GM18870 (cell line): ENCODE measurements around the gene AUTS2.
"Not testable (repeated sequence)": the region's sequence is repeated elsewhere in the genome, so short reads cannot be mapped to it uniquely, and the experiment has no call there.

ENCODE experiments used
- ATAC-seq: cut with Tn5 transposase; IDR thresholded peaks from one replicate; pipeline ENCODE4 v1.9.1; 2021; ENCODE audit warnings: moderate library complexity; ENCODE audit not compliant: unreplicated experiment

The AUTS2 gene

DNA sequence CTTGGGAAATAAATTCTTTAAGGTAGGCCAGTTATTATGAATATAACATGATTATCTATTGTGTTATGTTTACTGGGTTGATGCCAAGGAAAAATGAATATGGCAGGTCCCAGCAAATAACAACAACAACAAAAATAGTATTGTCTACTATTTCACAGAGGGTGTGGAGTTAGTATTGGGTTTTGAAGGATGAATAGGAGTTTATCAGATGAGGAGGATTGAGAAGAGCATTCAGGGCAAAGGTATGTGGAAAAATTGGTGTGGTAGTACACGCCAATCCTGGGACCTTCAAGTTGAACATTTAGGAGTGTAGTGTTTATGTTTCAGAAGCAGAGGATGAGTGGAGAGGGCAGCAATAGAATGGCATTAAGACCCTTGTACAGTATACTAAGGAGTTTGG, 671.9 kb downstream of the AUTS2 start:
- ATAC-seq: no peak

DNA sequence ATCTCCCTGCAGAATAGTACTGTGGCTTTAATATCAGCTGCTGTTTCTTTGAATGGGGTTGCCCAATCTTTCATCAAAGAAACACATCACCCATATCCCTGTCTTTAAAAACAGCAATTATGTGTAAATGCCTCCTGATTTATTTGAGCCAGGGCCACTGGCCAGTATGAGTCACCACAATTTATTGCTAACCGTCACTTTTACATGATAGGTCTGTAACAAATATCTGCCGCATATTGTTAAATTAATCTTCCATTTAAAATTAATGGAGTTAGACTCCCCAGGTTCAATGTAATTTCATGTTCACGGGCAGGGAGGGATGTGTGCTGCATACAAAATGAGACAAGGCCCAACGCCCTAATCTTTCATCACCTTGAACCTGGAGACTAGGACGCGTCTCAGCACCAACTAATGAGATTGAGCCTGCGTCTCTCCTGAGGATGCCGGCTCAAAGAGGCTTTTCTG, 673.4 kb downstream of the AUTS2 start:
- no peak for ATAC-seq

- not testable (repeated sequence) for ATAC-seq
Measured at GRCh38 chr7:70275570-70275969, 677.3 kb downstream of the AUTS2 start.

DNA sequence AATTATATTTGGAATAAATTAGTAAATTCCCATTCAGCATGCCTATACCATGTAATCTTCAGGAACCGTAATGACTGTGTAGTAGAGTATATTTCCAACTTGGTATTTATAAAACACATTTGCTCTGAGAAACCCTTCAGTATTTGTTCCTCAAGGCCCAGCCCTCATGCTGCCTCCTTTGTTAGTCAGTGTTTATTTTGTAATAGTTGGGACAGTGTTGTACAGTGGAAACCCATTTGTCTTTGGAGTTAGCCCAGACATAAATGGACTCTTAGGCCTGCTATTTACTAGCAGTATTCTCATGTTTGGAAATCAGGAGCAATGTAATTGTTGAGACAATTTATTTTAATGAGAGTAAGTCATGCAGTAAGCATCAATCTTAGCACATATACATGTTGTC, 686.9 kb downstream of the AUTS2 start:
- ATAC-seq: no peak

- ATAC-seq: no peak
Measured at GRCh38 chr7:70285854-70286253, 687.6 kb downstream of the AUTS2 start.

GRCh38 chr7:70288781-70289456, 690.6 kb downstream of the AUTS2 start:
- ATAC-seq: no peak

GRCh38 chr7:70292716-70293115, 694.4 kb downstream of the AUTS2 start:
- ATAC-seq: no peak

DNA sequence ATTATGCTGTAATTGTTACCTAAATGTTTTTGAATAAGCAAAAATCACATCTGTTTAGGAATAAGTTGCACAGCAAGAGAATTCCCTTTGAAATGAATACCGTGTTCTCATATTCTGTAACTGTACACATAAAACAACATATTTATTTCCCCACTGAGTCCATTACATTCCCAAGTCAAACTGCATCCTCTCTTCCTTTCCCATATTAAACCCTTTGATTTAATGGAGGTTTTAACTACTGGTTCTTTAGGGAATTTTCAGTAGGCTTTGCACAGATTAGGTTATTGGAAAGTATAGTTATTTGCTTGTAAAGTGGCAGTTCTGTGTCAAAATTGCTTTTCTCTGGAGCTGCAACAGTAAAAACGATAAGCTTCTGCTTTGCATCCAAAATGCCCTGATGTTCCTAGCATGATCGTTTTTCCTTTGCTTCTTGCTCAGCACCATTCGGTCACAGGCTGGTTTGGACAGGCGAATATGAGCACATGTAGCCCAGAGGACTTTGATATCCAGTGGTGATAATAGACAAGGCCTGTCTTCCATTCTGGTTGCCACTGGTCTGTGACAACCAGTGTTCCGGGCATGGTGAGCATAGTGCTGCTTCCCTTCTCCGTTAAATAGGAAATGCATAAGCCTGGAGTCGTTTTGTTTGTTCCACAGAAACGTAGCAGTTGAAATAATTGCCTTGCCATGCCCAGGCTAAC, 696.1 kb downstream of the AUTS2 start:
- no peak for ATAC-seq

DNA sequence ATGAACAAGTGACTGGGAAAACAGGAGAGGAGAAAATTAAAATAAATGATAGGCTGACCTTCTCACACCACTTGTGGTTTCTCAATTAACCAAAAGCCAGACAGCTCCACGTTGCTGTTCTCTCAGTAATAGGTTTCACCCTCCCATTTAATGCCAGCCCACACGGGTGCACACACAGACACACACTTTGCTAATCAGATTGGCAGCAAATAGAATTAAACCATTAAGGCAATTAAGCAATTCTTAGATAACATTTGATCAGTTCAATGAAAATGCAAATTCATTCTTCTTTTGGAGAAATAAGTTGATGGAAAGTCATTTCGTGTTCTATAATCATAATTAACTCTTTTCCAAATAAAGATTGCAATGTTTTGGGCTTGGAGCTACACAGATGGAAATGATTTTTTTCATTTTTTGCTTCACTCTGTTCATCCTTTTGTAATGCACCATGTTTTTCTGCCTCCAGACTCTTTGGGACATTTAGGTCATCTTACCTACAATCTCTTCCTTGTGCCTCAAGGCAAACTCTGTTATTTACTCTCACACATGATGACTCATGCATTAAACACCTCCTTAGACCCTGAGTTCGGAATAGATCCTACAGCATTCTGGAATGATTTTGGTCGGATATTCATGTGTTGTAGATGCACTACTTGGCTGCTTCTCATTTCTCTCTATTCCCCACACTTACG, 700.7 kb downstream of the AUTS2 start:
- ATAC-seq: no peak

DNA sequence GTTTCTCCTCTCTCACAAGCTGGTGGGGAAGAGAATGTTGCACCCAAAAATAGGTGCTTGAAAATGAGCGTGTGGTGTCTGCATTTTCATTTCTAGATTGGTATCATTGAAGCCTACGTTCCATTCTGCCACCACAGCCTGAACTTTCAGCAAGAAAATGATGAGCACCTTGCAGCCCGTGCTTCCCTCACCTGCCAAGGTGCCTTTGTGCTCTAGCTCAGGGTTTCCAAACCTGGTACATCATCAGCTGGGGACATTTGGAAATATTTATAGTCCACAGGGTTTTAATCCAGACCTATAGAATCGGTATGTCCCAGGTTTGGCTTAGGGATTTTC, 701.2 kb downstream of the AUTS2 start:
- ATAC-seq: no peak

DNA sequence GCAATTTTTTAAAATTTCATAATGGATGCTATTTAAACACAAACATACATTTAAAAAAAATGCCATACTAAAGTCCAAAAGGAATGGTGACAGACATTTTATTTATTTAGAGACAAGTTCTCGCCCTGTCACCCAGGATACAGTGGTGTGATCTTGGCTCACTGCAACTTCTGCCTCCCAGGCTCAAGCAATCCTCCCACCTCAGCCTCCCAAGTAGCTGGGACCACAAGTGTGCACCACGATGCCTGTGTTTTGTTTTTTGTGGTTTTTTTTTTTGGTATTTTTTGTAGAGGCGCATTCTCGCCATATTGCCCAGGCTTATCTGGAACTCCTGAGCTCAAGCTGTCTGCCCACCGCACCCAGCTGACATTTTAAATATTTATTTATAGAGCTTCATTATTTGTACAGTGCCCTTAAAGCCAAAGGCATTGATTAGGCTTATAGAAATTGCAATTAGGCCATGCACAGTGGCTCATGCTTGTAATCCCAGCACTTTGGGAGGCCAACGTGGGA, 703.5 kb downstream of the AUTS2 start:
- no peak for ATAC-seq

GRCh38 chr7:70303309-70303708, 705.0 kb downstream of the AUTS2 start:
- no peak for ATAC-seq

GRCh38 chr7:70303780-70304179, 705.5 kb downstream of the AUTS2 start:
- ATAC-seq: no peak

GRCh38 chr7:70306173-70306572, 707.9 kb downstream of the AUTS2 start:
- ATAC-seq: no peak

GRCh38 chr7:70307544-70308106, 709.4 kb downstream of the AUTS2 start:
- no peak for ATAC-seq

DNA sequence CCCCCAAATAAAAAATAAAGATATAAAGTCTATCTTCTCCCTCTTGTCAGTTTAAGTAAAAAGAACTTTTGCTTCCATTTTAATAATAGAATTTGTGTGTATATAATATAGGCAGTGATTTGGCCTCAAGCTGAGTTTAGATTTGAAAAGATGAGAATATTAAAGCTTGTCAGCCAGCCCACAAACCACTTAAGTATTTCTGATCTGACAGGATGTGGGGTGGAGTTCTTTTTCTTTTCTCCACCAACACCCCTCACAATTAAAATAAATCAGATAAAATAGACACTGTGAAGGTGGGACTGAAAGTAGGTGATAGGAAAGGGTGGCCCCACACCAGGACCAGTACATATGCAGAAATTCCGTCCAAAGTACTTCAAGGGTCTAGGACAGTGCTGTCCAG, 714.1 kb downstream of the AUTS2 start:
- ATAC-seq: no peak

GRCh38 chr7:70313271-70313670, 715.0 kb downstream of the AUTS2 start:
- no peak for ATAC-seq

GRCh38 chr7:70313687-70314086, 715.4 kb downstream of the AUTS2 start:
- ATAC-seq: no peak

- no peak for ATAC-seq
Measured at GRCh38 chr7:70314221-70314620, 715.9 kb downstream of the AUTS2 start.

- ATAC-seq: no peak
Measured at GRCh38 chr7:70316745-70317144, 718.5 kb downstream of the AUTS2 start.

- ATAC-seq: no peak
Measured at GRCh38 chr7:70317356-70317755, 719.1 kb downstream of the AUTS2 start.

- no peak for ATAC-seq
Measured at GRCh38 chr7:70318511-70318910, 720.2 kb downstream of the AUTS2 start.
